NCI-H2081 treated with DMSO at 0.1 percent for 48 hours (cell line): ENCODE results near the gene CCNC.
"Not testable (repeated sequence)": the region's sequence is repeated elsewhere in the genome, so short reads cannot be mapped to it uniquely, and the experiment has no call there.

ENCODE experiments used
- DNase-seq: peaks from one replicate; lab custom pipeline; 2025; lab: John Stamatoyannopoulos, UW

CCNC gene

GRCh38 chr6:99603421-99604165 is 35.1 kb upstream of the CCNC start:
- DNase-seq, result no peak

GRCh38 chr6:99602520-99603420 is 34.3 kb upstream of the CCNC start:
- no peak for DNase-seq

GRCh38 chr6:99594696-99595095 is 26.2 kb upstream of the CCNC start:
- DNase-seq, result not testable (repeated sequence)

GRCh38 chr6:99592900-99593299 is 24.4 kb upstream of the CCNC start:
- no peak for DNase-seq

GRCh38 chr6:99591673-99592364 is 23.4 kb upstream of the CCNC start:
- DNase-seq, result no peak

- no peak for DNase-seq
These were observed 22.5 kb upstream of the CCNC start for GRCh38 chr6:99590728-99591672.

- no peak for DNase-seq
These were observed 21.5 kb upstream of the CCNC start for GRCh38 chr6:99589907-99590493.

GRCh38 chr6:99589290-99589672 is 20.8 kb upstream of the CCNC start:
- DNase-seq, result no peak

- no peak for DNase-seq
These were observed 20.3 kb upstream of the CCNC start for GRCh38 chr6:99588618-99589289.

GRCh38 chr6:99587792-99588191 is 19.3 kb upstream of the CCNC start:
- no peak for DNase-seq

- DNase-seq, result no peak
These were observed 11.3 kb upstream of the CCNC start for GRCh38 chr6:99579781-99580180.

- DNase-seq, result no peak
These were observed 7.2 kb upstream of the CCNC start for GRCh38 chr6:99575544-99576227.

GRCh38 chr6:99573980-99574617 is 5.6 kb upstream of the CCNC start:
- DNase-seq, result no peak

GRCh38 chr6:99563056-99563723 is 5.3 kb downstream of the CCNC start:
- no peak for DNase-seq

- DNase-seq, result no peak
These were observed 7.8 kb downstream of the CCNC start for GRCh38 chr6:99560668-99561067.

GRCh38 chr6:99559057-99559456 is 9.4 kb downstream of the CCNC start:
- DNase-seq, result no peak

- no peak for DNase-seq
These were observed 14.6 kb downstream of the CCNC start for GRCh38 chr6:99553888-99554287.

- DNase-seq, result no peak
These were observed 18.3 kb downstream of the CCNC start for GRCh38 chr6:99550046-99550748.
